Gastroesophageal sphincter (tissue), 3 donors: ENCODE measurements around the gene DPF3.

Experiments used
- CTCF ChIP-seq, 4 experiments: fragments of 200-600 bp in 2 of 4; fragments of 450-650 bp in 2 of 4; sonication (generic) in 1 of 4; IDR thresholded peaks; one replicate each; pipeline ENCODE4 v1.5.1; 2017 to 2019; ENCODE audit warnings: antibody characterized with exemption in 4 of 4, mild to moderate bottlenecking in 2 of 4, moderate library complexity in 2 of 4
- EP300 ChIP-seq: sonication (generic); formaldehyde crosslinking; IDR thresholded peaks from one replicate; pipeline ENCODE4 v1.6.1; 2017; ENCODE audit warnings: antibody characterized with exemption, mild to moderate bottlenecking
- POLR2A ChIP-seq, 2 donors: fragments of 450-650 bp; IDR thresholded peaks; one replicate each; pipeline ENCODE4 v1.6.1; 2017; ENCODE audit warnings: antibody characterized with exemption in 2 of 2, mild to moderate bottlenecking in 2 of 2, moderate library complexity in 1 of 2
- POLR2AphosphoS5 ChIP-seq: sonication (generic); formaldehyde crosslinking; IDR thresholded peaks from one replicate; pipeline ENCODE4 v1.6.1; 2017; ENCODE audit warnings: antibody characterized with exemption

- no peak for TF ChIP-seq CTCF (IDR thresholded peaks at IDR 0.05)
- TF ChIP-seq POLR2A (IDR thresholded peaks at IDR 0.05): no peak
- TF ChIP-seq EP300: no peak
- no peak for TF ChIP-seq POLR2AphosphoS5
Observed at GRCh38 chr14:72808564-72808963, 85.3 kb downstream of the DPF3 start.
